ENCODE results near the gene ELFN2. TPM values are rescaled to one million over a fixed set of nuclear protein-coding genes. Genes with fewer than 3 reads are reported as not detected.

ELFN2 gene
- total RNA-seq, 1 experiment from 2014 or later = 30.8 TPM

DNA sequence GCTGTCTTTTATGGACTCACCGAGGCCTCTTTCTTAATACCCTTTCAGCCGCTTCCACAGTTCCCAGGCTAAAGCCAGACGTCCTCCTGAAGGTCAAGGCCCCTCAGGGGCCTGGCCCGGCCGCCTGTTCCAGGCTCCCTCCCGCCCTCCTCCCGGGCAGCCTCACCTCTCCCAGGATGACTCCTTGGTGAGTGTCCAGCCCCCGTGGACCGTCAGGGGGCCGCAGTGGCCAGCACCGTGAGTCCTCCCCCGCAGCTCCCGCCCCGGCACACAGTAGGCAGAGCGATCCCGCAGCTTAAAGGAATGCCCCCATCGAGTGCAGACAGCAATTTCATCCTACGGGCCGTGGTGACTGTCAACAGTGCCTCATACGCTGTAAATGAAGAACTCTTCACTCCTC, 32.9 kb downstream of the ELFN2 start:
- H3F3A ChIP-seq (ENCODE audit: insufficient read depth, low read depth) = peaks cover 5% of the 10 kb centered on the region; the same call in 1 of the 2 replicates
- POLR2A ChIA-PET (ENCODE audit: unreplicated experiment) = no interaction called here
- no peak overlapping the region for H3K4me2 ChIP-seq
- TF ChIP-seq, protein P1, sequence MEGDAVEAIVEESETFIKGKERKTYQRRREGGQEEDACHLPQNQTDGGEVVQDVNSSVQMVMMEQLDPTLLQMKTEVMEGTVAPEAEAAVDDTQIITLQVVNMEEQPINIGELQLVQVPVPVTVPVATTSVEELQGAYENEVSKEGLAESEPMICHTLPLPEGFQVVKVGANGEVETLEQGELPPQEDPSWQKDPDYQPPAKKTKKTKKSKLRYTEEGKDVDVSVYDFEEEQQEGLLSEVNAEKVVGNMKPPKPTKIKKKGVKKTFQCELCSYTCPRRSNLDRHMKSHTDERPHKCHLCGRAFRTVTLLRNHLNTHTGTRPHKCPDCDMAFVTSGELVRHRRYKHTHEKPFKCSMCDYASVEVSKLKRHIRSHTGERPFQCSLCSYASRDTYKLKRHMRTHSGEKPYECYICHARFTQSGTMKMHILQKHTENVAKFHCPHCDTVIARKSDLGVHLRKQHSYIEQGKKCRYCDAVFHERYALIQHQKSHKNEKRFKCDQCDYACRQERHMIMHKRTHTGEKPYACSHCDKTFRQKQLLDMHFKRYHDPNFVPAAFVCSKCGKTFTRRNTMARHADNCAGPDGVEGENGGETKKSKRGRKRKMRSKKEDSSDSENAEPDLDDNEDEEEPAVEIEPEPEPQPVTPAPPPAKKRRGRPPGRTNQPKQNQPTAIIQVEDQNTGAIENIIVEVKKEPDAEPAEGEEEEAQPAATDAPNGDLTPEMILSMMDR (conservative IDR thresholded peaks at IDR 0.05) = no peak
- TF ChIP-seq EZH2 (IDR thresholded peaks at IDR 0.05; ENCODE audit: low read depth) = no peak
- no peaks in the 10 kb centered on the region for H3K27me3 ChIP-seq (ENCODE audit: insufficient read depth, low read depth)
- H3K36me3 ChIP-seq (ENCODE audit: low read depth) = no peaks in the 10 kb centered on the region
- no peak overlapping the region for H3K27ac ChIP-seq
- peaks cover 5% of the 10 kb centered on the region for H3K4me1 ChIP-seq (replicated peaks; ENCODE audit: insufficient read depth)
- no peak overlapping the region for H3K4me3 ChIP-seq
- H4K20me1 ChIP-seq (ENCODE audit: insufficient read depth) = no peaks in the 10 kb centered on the region
- H3K79me2 ChIP-seq (ENCODE audit: low read depth) = no peaks in the 10 kb centered on the region
- no peaks in the 10 kb centered on the region for H3K9me2 ChIP-seq (ENCODE audit: insufficient read depth)
- no TSS peak for BruUV-seq (replicated peaks)
- H3K9me3 ChIP-seq (ENCODE audit: insufficient read depth, low read depth) = no peaks in the 10 kb centered on the region
- intact Hi-C loops (cut with micrococcal nuclease; ENCODE audit: unreplicated experiment) = no loop called here
- H2AFZ ChIP-seq = no peak overlapping the region
- CTCF ChIA-PET = no interaction called here
- DNase-seq = no peak

DNA sequence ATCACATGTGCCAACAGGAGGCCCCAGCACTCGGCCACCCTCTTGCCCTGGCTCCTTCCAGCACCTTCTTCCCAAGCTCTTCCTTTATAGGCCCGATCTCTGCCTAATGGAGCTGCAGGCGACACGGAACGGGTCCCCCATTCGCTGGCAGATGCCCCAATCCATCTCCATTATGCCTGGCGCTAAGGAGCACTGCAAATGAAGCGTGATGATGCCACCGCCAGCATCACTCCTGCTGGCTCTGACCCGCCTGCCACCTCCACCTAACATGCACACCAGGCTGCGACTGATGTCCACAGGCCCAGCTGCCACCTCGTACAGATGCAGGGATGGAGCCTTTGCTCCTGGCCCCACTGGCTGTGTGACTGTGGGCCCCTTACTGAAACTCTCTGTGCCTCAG, 33.5 kb downstream of the ELFN2 start:
- no peak overlapping the region for H3K4me3 ChIP-seq
- H3K79me2 ChIP-seq (ENCODE audit: low read depth) = no peaks in the 10 kb centered on the region
- H3K36me3 ChIP-seq (ENCODE audit: low read depth) = no peaks in the 10 kb centered on the region
- no peaks in the 10 kb centered on the region for H3K27me3 ChIP-seq (ENCODE audit: insufficient read depth, low read depth)
- no peak overlapping the region for H2AFZ ChIP-seq
- DNase-seq = no peak
- no peaks in the 10 kb centered on the region for H4K20me1 ChIP-seq (ENCODE audit: insufficient read depth)
- TF ChIP-seq EZH2 (IDR thresholded peaks at IDR 0.05; ENCODE audit: low read depth) = no peak
- TF ChIP-seq, protein P1 (conservative IDR thresholded peaks at IDR 0.05) = no peak
- CTCF ChIA-PET = no interaction called here
- no peaks in the 10 kb centered on the region for H3K4me1 ChIP-seq (replicated peaks; ENCODE audit: insufficient read depth)
- POLR2A ChIA-PET (ENCODE audit: unreplicated experiment) = no interaction called here
- peaks cover 11% of the 10 kb centered on the region; the same call in 1 of the 2 replicates for H3F3A ChIP-seq (ENCODE audit: insufficient read depth, low read depth)
- no peak overlapping the region for H3K27ac ChIP-seq
- H3K9me3 ChIP-seq (ENCODE audit: insufficient read depth, low read depth) = no peaks in the 10 kb centered on the region
- BruUV-seq (replicated peaks) = no TSS peak
- intact Hi-C loops (cut with micrococcal nuclease; ENCODE audit: unreplicated experiment) = no loop called here
- no peaks in the 10 kb centered on the region for H3K9me2 ChIP-seq (ENCODE audit: insufficient read depth)
- no peak overlapping the region for H3K4me2 ChIP-seq

DNA sequence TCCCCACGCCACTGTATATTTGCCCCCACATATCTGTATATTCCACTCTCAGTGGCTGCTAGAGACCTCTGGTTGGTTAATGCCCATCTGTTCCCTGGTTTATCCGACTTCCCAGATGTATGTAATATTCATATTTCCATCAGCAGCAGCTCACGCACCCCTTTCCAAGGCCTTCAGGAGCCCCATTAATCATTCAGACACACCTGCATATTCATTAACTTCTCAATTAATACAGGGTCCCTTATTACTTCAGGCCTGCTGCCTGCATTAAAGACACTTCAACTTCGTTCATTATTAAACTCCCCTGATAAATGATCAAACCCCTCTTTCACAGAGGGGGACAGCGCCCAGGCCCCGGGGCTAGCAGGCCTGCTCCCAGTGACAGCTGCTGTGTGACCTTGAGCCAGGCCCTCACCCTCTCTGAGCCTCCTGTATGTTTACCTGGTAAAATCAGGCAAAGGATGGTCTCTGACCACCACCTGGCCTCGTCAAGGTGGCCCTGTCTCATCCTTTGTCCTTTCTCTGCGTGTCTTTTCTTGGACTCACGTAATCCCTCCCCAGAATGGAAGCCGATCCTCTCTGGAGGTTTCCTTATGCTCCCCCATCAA, 34.5 kb downstream of the ELFN2 start:
- peaks cover 18% of the 10 kb centered on the region; the same call in 1 of the 2 replicates for H3F3A ChIP-seq (ENCODE audit: insufficient read depth, low read depth)
- H3K4me3 ChIP-seq = no peak overlapping the region
- intact Hi-C loops (cut with micrococcal nuclease; ENCODE audit: unreplicated experiment) = no loop called here
- TF ChIP-seq EZH2 (IDR thresholded peaks at IDR 0.05; ENCODE audit: low read depth) = no peak
- TF ChIP-seq, protein P1 (conservative IDR thresholded peaks at IDR 0.05) = no peak
- H3K27me3 ChIP-seq (ENCODE audit: insufficient read depth, low read depth) = no peaks in the 10 kb centered on the region
- H3K27ac ChIP-seq = no peak overlapping the region
- no TSS peak for BruUV-seq (replicated peaks)
- H3K4me1 ChIP-seq (replicated peaks; ENCODE audit: insufficient read depth) = no peaks in the 10 kb centered on the region
- no peaks in the 10 kb centered on the region for H4K20me1 ChIP-seq (ENCODE audit: insufficient read depth)
- H3K9me2 ChIP-seq (ENCODE audit: insufficient read depth) = no peaks in the 10 kb centered on the region
- ChIA-PET CTCF (no interaction called here), POLR2A (ENCODE audit: unreplicated experiment) (no interaction called here)
- no peaks in the 10 kb centered on the region for H3K9me3 ChIP-seq (ENCODE audit: insufficient read depth, low read depth)
- no peak for DNase-seq
- H2AFZ ChIP-seq = no peak overlapping the region
- H3K4me2 ChIP-seq = no peak overlapping the region
- no peaks in the 10 kb centered on the region for H3K79me2 ChIP-seq (ENCODE audit: low read depth)
- H3K36me3 ChIP-seq (ENCODE audit: low read depth) = no peaks in the 10 kb centered on the region
